Cerebellar cortex (tissue), 1 donor: ENCODE data around the gene RAET1E.
A peak's percentile ranks its signal among the peaks of the same experiment; 100 is the strongest.
"Not testable (repeated sequence)": the region's sequence is repeated elsewhere in the genome, so short reads cannot be mapped to it uniquely, and the experiment has no call there.

Source experiments
- DNase-seq: peaks from one replicate; pipeline ENCODE4 v3.0.0-alpha.2; 2015; ENCODE audit warnings: low spot score

RAET1E gene

GRCh38 chr6:149861603-149862423 is 36.1 kb downstream of the RAET1E start:
- DNase-seq, result no peak

- peak; percentile 7 for DNase-seq
These were observed 36.9 kb downstream of the RAET1E start for GRCh38 chr6:149860834-149861602.

DNA sequence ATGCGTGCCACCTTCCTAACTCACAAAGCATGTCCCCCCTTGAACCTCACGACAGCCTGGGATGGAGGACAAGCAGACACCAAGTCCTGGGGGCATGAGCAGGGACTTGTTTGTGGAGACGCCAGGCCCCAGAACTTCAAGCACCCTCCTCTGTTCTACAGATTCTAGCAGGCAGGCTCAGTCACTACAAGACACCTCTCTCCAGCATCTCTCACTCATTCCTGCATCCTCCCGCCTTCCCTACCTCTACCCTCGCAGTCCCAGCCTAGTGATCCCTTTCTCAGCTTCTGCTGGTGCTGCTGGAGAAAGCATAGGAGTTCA is 37.4 kb downstream of the RAET1E start:
- DNase-seq, result no peak

DNA sequence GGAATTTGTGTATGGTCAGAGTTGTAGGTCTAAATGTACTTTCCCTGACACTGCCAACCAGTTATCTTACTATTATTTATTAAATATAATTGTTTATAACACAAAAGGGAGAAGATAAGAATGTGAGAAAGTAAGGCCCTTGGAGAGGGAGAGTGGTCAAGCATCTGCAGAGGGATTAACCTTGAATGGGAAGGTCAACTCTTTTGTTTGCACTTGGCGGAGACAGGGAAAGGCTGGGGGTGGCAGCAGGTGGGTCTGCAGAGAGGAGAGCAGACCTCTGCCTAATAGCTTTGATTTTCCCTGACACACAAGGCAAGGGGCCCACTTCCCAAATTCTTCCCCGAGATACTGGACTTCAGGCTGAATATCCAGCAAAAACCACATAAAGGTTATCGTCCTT is 38.0 kb downstream of the RAET1E start:
- DNase-seq, result no peak

DNA sequence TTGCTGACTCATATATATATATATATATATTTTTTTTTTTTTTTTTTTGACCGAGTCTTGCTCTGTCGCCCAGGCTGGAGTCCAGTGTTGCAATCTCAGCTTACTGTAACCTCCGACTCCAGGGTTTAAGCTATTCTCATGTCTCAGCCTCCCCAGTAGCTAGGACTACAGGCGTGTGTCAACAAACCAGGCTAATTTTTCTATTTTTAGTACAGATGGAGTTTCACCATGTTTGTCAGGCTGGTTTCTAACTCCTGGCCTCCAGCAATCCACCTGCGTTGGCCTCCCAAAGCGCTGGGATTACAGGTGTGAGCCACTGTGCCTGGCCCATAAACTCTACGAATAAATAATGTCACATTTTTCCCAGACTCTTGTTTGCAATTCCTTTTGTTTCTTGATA is 38.5 kb downstream of the RAET1E start:
- DNase-seq, result no peak

DNA sequence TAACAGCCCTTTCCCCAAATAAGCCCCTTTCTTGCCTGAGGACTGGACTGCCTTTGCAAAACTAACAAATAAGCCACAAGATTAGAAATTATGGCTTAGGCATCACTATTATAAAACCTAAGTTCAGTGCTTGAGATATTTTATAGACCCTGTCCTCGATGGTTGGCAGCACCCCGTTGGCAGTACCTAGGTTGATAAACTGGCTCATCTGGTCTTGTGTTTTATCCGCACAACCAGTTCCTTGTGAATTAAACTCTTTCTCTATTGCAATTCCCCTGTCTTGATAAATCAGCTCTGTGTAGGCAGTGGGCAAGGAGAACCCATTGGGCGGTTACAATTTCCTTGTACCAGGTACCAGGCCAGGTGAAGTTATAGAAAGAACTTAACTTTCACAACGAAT is 40.4 kb downstream of the RAET1E start:
- no peak for DNase-seq

GRCh38 chr6:149856256-149856994 is 41.5 kb downstream of the RAET1E start:
- DNase-seq, result no peak

DNA sequence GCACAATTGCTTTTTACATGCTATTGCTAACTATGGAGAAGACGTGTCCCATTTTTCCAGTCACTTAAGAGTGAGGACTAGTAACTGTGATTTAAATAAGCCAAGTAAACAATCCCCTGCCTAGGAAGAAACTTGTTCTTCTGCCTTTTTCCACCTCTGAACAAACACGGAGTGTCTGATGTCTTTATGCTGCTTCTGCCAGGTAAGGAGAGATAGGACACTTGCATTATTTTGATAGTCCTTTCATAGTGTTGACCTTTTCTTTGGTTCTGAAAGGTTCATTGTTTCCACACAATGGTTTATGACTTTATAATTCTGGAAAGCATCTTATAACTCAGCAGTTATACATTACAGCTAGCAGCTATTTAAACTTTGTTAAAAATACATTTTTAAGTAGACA is 42.2 kb downstream of the RAET1E start:
- DNase-seq, result no peak

DNA sequence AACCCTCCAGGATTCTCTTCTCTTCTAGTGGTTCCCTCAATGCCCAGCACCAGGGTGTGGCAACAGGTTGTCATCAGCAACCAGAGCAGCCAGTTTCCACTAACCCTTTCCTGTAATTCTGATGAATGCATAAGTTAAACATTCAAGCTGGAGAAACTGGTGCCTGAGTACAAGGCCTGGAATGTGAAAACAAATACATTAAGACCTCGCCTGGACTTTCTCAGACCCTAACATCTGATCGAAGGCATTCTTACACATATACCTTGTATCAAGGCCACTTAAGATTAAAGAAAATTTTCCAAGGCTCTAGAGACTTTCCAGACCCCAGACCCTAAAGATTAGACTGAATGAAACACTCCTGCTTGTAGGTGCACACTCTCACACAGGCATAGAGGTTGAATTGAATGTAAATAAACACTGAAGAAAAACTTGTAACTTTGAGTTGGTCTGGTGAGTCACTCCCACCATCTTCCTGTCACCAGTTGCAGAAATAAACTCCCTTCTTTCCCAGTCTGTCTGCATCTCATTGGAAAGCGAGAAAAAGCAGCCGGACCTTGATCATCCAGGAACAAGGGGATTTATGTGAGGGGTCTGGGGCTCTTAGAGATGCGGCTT is 42.8 kb downstream of the RAET1E start:
- no peak for DNase-seq

GRCh38 chr6:149854532-149854931 is 43.4 kb downstream of the RAET1E start:
- DNase-seq, result no peak

DNA sequence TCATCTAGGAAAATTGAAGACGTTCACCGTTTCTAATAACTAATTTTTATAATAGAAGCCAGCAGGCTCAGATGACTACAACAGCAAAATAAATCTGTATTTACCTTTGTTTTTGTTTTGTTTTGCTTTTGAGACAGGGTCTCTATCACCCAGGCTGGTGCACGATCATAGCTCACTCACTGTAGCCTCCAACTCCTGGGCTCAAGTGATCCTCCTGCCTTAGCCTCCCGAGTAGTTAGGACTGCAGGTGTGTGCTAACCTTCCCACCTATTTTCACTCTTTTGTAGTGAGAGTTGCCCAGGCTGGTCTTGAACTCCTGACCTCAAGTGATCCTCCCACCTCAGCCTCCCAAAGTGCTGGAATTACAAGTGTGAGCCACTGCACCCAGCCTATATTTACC is 43.9 kb downstream of the RAET1E start:
- not testable (repeated sequence) for DNase-seq

DNA sequence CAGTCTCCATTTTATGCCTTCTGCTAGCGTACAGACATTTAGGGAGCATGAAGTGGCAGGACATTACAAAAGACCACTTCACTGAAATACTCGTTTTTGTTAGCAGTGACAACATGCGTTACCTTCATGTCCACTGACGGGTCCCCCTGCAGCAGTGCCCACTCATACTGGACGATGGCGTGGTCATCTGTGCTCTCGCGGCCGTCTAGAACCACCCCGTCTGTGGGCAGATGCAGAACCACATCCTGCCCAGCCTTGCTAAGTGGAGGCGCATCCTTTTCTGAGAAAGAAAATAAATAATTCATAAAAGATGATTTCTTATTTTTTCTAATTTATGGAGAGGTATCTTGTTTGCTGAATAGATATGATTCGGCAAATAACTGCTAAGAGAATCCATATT is 45.0 kb downstream of the RAET1E start:
- DNase-seq, result no peak

DNA sequence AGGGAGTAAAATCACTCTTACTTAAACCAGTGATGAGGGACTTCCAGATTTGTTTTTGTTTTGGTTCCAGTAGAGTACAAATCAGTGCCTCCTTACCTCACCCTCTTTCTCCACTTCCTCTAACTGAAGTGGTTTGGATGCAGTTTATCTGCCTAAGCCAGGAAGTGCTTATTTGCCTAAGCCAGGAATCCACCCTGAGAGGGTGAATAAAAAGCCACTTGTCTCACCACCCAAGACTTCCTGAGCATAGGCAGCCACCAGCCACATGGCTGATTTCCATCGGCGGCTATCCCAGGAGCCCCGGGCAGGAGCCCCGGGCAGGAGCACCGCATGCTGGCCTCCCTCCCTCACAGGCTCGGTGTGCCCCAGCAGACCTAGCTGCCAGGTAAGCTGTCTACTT is 45.7 kb downstream of the RAET1E start:
- DNase-seq, result no peak

DNA sequence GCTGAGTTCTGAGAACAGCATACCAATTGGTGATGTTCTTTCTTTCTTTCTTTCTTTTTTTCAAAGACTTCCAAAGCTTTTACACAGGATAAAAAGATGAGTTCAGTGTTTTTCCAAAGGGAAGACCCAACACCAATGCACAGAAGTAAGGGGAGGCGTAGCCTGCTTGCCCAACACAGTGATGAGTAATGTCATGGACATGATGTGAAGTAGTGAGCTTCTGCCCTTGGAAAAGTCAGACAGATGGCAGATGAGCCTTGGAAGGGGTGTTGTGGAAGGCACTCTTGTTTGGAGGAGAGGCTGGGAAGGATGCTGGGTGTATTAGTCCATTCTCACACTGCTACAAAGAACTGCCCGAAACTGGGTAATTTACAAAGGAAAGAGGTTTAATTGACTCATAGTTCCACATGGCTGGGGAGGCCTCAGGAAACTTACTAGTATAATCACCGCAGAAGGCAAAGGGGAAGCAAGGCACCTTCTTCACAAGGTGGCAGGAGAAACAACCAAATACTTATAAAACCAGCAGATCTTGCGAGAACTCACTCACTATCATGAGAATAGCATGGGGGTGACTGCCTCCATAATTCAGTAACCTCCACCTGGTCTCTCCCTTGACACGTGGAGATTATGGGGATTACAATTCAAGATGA is 46.3 kb downstream of the RAET1E start:
- no peak for DNase-seq

- not testable (repeated sequence) for DNase-seq
These were observed 49.6 kb downstream of the RAET1E start for GRCh38 chr6:149848343-149848742.
